ENCODE data around the gene IFT74. TPM values are rescaled to one million over a fixed set of nuclear protein-coding genes. Genes with fewer than 3 reads are reported as not detected.
A peak's percentile ranks its signal among the peaks of the same experiment; 100 is the strongest.

Gene IFT74
- total RNA-seq, 1 donor from 2014 or later, result 7.9 TPM

DNA sequence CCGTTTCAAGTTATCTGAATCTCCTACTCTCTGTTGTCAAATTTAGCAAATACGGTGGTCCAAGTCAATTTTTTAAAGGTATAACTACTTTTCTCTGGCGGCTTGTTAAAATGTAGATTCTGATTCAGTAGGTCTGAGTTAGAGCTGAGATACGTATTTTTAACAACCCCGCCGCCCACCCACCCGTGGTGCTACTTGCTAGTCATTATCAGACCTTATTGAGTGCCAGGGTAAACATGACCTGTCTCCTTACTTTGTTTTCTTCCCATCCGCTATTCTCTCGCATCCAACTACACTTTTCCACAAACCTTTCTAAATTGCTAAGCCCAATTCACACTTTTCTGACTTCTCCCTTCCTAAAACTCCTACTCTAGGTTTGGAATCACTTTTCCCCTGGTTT, 8.5 kb upstream of the IFT74 start:
- H3K4me3 Mint-ChIP-seq, result peak overlapping the region; percentile 95

DNA sequence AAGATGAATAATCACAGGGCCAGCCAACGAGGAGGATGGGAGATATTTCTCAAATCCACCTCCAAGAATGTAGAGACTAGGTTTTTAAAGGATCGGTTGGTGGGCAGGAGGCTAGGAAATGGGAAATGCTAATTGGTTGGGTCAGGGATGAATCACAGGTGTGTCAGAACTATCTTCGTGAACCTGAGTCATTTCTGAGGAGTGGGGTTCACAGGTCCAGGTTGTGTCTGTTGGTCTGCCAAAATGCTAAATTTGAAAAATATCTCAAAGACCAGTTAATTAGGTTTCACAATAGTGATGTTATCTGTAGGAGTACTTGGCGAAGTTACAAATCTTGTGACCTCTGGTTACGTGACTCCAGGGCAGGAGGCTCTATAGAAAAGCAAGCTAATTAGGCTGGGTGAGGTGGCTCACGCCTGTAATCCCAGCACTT, 6.6 kb upstream of the IFT74 start:
- no peak overlapping the region for H3K27ac Mint-ChIP-seq
- H3K27me3 Mint-ChIP-seq (ENCODE audit: insufficient read depth), result no peaks in the 10 kb centered on the region
- peaks cover 40% of the 10 kb centered on the region for H3K4me1 Mint-ChIP-seq (ENCODE audit: low read depth)
- peaks cover 5% of the 10 kb centered on the region for H3K36me3 Mint-ChIP-seq (ENCODE audit: low read depth)
- no peaks in the 10 kb centered on the region for H3K9me3 Mint-ChIP-seq
- DNase-seq (ENCODE audit: low spot score), result no peak
- no peak overlapping the region for H3K4me3 Mint-ChIP-seq
- intact Hi-C loops (cut with micrococcal nuclease), result no loop called here

More for the DNA sequence above, 8.5 kb upstream of the IFT74 start:
- peaks cover 44% of the 10 kb centered on the region for H3K4me1 Mint-ChIP-seq (ENCODE audit: low read depth)
- H3K27me3 Mint-ChIP-seq (ENCODE audit: insufficient read depth), result no peaks in the 10 kb centered on the region
- no peaks in the 10 kb centered on the region for H3K9me3 Mint-ChIP-seq
- H3K27ac Mint-ChIP-seq, result peak overlapping the region; percentile 100
- intact Hi-C loops (cut with micrococcal nuclease), result loop anchor here (1.0 to 2.0 kb wide), 4 partner anchors 9 to 626 kb away; partner anchors contain the start of genes C9orf72, CAAP1, IFT74 and MOB3B
- H3K36me3 Mint-ChIP-seq (ENCODE audit: low read depth), result peaks cover 13% of the 10 kb centered on the region
- no peak for DNase-seq (ENCODE audit: low spot score)

DNA sequence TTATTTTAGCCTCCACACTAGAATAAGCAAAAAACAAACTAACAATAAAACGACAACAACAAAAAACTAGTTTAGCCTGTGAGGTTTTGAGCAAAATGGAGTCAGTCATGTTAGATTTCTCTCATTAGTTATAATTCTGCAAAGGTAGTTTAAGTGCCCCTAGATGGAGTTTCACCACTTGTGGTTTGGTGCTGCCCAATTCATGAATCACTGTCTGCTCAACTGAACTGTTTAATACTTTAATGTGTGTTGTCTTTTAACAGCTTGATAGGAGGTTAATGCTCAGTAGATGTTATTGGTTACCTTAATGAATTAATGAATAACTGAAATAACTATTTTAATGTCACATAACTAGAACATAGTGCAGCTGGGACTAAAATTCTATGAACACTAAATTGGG, 5.7 kb upstream of the IFT74 start:
- peaks cover 42% of the 10 kb centered on the region for H3K4me1 Mint-ChIP-seq (ENCODE audit: low read depth)
- intact Hi-C loops (cut with micrococcal nuclease), result no loop called here
- DNase-seq (ENCODE audit: low spot score), result no peak
- H3K27me3 Mint-ChIP-seq (ENCODE audit: insufficient read depth), result no peaks in the 10 kb centered on the region
- H3K4me3 Mint-ChIP-seq, result no peak overlapping the region
- H3K9me3 Mint-ChIP-seq, result no peaks in the 10 kb centered on the region
- H3K36me3 Mint-ChIP-seq (ENCODE audit: low read depth), result peaks cover 3% of the 10 kb centered on the region
- no peak overlapping the region for H3K27ac Mint-ChIP-seq

- Mint-ChIP-seq H3K27me3 (ENCODE audit: insufficient read depth) (no peaks in the 10 kb centered on the region), H3K36me3 (ENCODE audit: low read depth) (no peaks in the 10 kb centered on the region), H3K27ac (no peak overlapping the region), H3K4me3 (no peak overlapping the region), H3K9me3 (no peaks in the 10 kb centered on the region), H3K4me1 (ENCODE audit: low read depth) (peaks cover 49% of the 10 kb centered on the region)
- intact Hi-C loops (cut with micrococcal nuclease), result no loop called here
- DNase-seq (ENCODE audit: low spot score), result no peak
Observed at GRCh38 chr9:26951794-26952193, 4.4 kb upstream of the IFT74 start.

DNA sequence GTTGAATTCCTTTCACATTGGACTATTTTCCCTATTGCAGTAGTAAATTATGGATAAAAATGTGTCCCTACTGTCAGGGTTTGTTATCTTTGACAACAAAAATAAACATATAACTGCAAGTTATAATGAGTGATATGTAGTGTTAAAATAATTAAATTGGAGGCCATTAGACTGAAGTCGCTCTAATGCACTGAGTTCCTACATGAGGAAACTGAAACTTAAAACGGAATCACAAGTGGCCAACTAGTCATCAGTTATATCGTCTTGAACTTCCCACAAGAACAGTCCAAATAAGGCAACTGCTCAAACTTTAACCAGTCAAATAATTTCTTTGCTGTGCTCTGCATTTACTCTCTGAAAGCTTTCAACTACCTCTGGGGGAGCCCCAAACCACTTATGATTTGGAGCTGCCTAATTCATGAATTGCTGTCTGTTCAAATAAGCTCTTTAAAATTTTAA, 2.1 kb upstream of the IFT74 start:
- no peak for DNase-seq (ENCODE audit: low spot score)
- Mint-ChIP-seq H3K4me3 (peak overlapping the region; percentile 56), H3K27ac (peak overlapping the region; percentile 74), H3K4me1 (ENCODE audit: low read depth) (peaks cover 45% of the 10 kb centered on the region), H3K36me3 (ENCODE audit: low read depth) (no peaks in the 10 kb centered on the region), H3K9me3 (no peaks in the 10 kb centered on the region), H3K27me3 (ENCODE audit: insufficient read depth) (no peaks in the 10 kb centered on the region)
- intact Hi-C loops (cut with micrococcal nuclease), result no loop called here

GRCh38 chr9:26955222-26955903, 849 bp upstream of the IFT74 start:
- no peaks in the 10 kb centered on the region for H3K9me3 Mint-ChIP-seq
- DNase-seq (ENCODE audit: low spot score), result no peak
- intact Hi-C loops (cut with micrococcal nuclease), result no loop called here
- no peaks in the 10 kb centered on the region for H3K36me3 Mint-ChIP-seq (ENCODE audit: low read depth)
- H3K4me3 Mint-ChIP-seq, result peak overlapping the region; percentile 89
- H3K4me1 Mint-ChIP-seq (ENCODE audit: low read depth), result peaks cover 40% of the 10 kb centered on the region
- H3K27ac Mint-ChIP-seq, result peak overlapping the region; percentile 90
- H3K27me3 Mint-ChIP-seq (ENCODE audit: insufficient read depth), result no peaks in the 10 kb centered on the region

DNA sequence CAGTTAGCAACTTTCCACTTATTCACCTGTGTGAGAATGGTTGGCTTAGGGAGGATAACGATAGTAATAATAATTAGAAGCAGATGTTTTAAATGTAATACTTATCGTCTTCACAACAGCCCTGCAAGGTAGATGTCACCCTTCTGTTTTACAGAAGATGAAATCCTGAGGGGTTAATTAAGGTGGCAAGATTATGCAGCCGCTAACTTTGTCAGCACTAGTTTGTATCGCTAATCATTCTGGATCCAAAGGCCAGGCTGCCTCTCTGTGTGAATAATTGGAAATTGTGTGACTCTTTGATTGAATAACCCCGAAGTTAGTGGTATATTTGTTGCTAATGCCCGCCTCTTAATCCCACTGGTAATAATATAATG, 635 bp downstream of the IFT74 start:
- Mint-ChIP-seq H3K27me3 (ENCODE audit: insufficient read depth) (no peaks in the 10 kb centered on the region), H3K4me3 (peak overlapping the region; percentile 89), H3K4me1 (ENCODE audit: low read depth) (peaks cover 44% of the 10 kb centered on the region)

GRCh38 chr9:26971721-26972120, 15.5 kb downstream of the IFT74 start:
- peaks cover 8% of the 10 kb centered on the region for H3K9me3 Mint-ChIP-seq
- no peak for DNase-seq (ENCODE audit: low spot score)
- no peaks in the 10 kb centered on the region for H3K4me1 Mint-ChIP-seq (ENCODE audit: low read depth)
- intact Hi-C loops (cut with micrococcal nuclease), result no loop called here
- H3K27me3 Mint-ChIP-seq (ENCODE audit: insufficient read depth), result peaks cover 2% of the 10 kb centered on the region
- H3K27ac Mint-ChIP-seq, result no peak overlapping the region
- H3K4me3 Mint-ChIP-seq, result no peak overlapping the region
- H3K36me3 Mint-ChIP-seq (ENCODE audit: low read depth), result no peaks in the 10 kb centered on the region

More for the DNA sequence above, 635 bp downstream of the IFT74 start:
- Mint-ChIP-seq H3K9me3 (no peaks in the 10 kb centered on the region), H3K27ac (peak overlapping the region; percentile 90), H3K36me3 (ENCODE audit: low read depth) (peaks cover 4% of the 10 kb centered on the region)
- intact Hi-C loops (cut with micrococcal nuclease), result loop anchor here (1.0 to 2.0 kb wide), 4 partner anchors 10 to 616 kb away; partner anchors contain the start of genes C9orf72, CAAP1 and PLAA
- DNase-seq (ENCODE audit: low spot score), result no peak

DNA sequence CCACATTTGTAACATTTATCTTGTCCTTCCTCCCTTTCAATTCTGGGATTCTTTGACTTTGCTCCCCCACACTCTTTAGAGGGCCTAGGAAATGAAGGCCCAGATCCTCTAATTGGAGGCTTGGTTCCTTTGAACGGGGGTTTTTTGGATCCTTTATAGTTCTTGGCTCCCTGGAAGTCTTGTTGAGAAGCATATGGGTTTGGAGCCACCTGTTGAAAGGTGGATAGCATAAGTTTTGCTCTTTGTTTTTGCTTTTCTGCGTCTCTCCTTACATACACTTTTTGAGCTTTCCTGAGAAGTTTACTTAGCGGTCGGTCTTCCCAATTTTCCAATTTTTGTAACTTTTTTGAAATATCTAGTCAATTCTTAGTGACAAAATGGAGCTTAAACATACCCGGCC, 17.8 kb downstream of the IFT74 start:
- no peak overlapping the region for H3K4me3 Mint-ChIP-seq

GRCh38 chr9:26974927-26975326, 18.7 kb downstream of the IFT74 start:
- Mint-ChIP-seq H3K4me3 (no peak overlapping the region), H3K9me3 (peaks cover 1% of the 10 kb centered on the region), H3K36me3 (ENCODE audit: low read depth) (no peaks in the 10 kb centered on the region), H3K27me3 (ENCODE audit: insufficient read depth) (peaks cover under 1% of the 10 kb centered on the region), H3K4me1 (ENCODE audit: low read depth) (no peaks in the 10 kb centered on the region), H3K27ac (no peak overlapping the region)
- no peak for DNase-seq (ENCODE audit: low spot score)
- intact Hi-C loops (cut with micrococcal nuclease), result no loop called here

More for the DNA sequence above, 17.8 kb downstream of the IFT74 start:
- H3K9me3 Mint-ChIP-seq, result peaks cover 8% of the 10 kb centered on the region
- no peak overlapping the region for H3K27ac Mint-ChIP-seq
- no peaks in the 10 kb centered on the region for H3K36me3 Mint-ChIP-seq (ENCODE audit: low read depth)
- peaks cover 2% of the 10 kb centered on the region for H3K27me3 Mint-ChIP-seq (ENCODE audit: insufficient read depth)
- no peaks in the 10 kb centered on the region for H3K4me1 Mint-ChIP-seq (ENCODE audit: low read depth)
- DNase-seq (ENCODE audit: low spot score), result no peak
- intact Hi-C loops (cut with micrococcal nuclease), result no loop called here

DNA sequence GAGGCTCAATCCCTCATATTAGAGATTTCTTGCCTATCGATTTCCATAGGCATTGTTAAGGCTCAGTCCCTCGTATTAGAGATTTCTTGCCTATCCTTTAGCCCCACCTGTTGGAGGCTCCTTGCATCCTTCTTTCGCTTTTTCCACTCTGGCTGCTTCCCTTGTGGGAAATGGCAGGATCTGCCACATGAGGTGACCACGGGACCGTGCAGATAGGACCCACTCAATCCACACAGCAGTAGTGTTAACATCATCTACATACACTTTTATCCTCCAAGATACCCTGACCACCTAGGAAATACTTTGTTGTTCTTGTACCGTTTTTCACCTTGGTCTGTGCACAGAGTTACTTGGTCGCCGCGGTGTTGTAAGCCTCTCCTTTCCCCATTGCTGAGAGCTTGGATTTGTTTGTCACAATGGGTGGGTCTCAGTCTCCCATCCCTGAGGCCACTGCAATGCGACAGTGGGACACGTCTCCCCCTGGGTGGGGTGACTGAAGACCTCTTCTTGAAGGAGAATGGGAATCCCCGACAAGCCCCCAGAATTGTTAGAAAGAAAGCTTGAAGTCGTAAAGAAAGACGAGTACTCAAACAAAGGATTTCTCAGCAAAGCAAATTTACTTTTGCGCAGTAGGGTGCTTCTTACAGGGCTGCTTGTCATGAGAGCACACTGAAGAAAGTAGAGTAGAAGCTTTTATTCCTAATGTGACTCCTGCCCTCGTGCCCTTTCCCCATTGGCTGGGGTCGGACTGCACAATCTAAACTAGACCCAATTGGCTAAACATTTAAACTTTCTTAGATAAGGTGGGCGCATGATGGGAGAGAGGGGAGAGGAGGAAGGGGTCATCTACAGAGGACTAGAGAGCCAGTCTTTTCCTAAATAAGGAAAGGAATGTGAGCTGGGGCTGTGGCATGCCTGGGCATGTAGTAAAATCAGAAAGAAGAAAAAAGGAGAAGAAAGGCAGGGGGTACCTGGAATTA, 19.8 kb downstream of the IFT74 start:
- Mint-ChIP-seq H3K27ac (no peak overlapping the region), H3K27me3 (ENCODE audit: insufficient read depth) (no peaks in the 10 kb centered on the region), H3K4me3 (no peak overlapping the region), H3K4me1 (ENCODE audit: low read depth) (no peaks in the 10 kb centered on the region), H3K36me3 (ENCODE audit: low read depth) (no peaks in the 10 kb centered on the region), H3K9me3 (no peaks in the 10 kb centered on the region)
- no peak for DNase-seq (ENCODE audit: low spot score)
- intact Hi-C loops (cut with micrococcal nuclease), result no loop called here

DNA sequence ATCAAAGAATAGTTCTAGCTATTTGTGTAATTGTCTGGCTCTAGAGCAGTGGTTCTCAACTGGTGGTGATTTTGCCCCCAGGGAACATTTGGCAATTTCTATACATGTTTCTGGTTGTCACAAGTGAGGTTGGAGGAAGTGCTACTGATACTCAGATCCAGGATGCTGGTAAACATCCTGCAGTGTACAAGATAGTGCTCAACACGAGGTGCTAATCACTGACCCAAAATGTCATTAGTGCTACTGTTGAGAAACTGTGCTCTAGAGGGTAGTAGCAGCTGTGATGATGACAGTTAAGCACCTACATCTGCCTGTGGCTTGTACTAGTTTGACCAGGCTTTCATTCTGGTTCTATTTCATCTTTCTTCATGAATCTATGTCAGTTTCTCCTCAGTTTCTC, 27.1 kb downstream of the IFT74 start:
- no peak overlapping the region for H3K4me3 Mint-ChIP-seq
- no peaks in the 10 kb centered on the region for H3K27me3 Mint-ChIP-seq (ENCODE audit: insufficient read depth)
- no peaks in the 10 kb centered on the region for H3K4me1 Mint-ChIP-seq (ENCODE audit: low read depth)
- H3K27ac Mint-ChIP-seq, result no peak overlapping the region
- H3K36me3 Mint-ChIP-seq (ENCODE audit: low read depth), result peaks cover 3% of the 10 kb centered on the region
- no peaks in the 10 kb centered on the region for H3K9me3 Mint-ChIP-seq
- DNase-seq (ENCODE audit: low spot score), result no peak
- intact Hi-C loops (cut with micrococcal nuclease), result no loop called here

- Mint-ChIP-seq H3K4me3 (no peak overlapping the region), H3K27ac (no peak overlapping the region), H3K36me3 (ENCODE audit: low read depth) (no peaks in the 10 kb centered on the region), H3K4me1 (ENCODE audit: low read depth) (no peaks in the 10 kb centered on the region), H3K27me3 (ENCODE audit: insufficient read depth) (no peaks in the 10 kb centered on the region), H3K9me3 (no peaks in the 10 kb centered on the region)
- intact Hi-C loops (cut with micrococcal nuclease), result no loop called here
- no peak for DNase-seq (ENCODE audit: low spot score)
Observed at GRCh38 chr9:26995810-26996209, 39.6 kb downstream of the IFT74 start.
